ENCODE data around the gene CHAC1.

The CHAC1 gene

DNA sequence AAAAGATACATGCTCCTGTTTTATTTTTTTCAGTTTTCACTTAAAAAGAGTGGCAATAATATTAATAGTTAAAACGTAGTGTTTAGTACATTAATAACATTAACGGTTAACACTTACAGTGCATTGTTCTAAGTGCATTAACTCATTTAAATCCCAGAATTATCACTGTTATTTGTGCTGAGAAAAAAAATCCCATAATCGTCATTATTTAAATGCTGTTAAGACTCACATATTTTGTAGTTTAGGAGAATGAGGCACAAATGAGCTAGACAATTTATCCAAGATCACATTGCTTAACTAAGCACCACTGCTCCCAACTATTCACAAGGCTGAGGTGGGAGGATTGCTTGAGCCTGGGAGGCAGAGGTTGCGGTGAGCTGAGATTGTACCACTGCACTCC lies 34.9 kb downstream of the CHAC1 start:
- no peak for DNase-seq (ENCODE audit: low read depth)

DNA sequence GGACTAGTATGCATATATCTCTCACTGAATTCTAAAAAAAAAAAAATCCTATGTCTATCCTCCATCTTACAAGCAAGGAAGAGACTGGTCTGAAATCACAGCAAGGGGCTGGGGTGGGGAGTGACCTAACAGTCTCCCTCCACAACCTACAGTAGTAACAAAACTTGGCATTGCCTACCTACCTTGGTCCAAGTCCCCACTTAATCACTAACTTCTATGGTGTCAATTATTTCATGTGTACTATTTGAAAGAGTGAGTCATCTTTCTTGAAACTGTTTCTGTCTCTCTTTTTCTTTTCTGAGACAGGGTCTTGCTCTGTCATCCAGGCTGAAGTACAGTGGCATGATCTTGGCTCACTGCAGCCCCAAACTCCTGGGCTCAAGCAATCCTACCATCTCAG lies 36.8 kb downstream of the CHAC1 start:
- no peak for DNase-seq (ENCODE audit: low read depth)

DNA sequence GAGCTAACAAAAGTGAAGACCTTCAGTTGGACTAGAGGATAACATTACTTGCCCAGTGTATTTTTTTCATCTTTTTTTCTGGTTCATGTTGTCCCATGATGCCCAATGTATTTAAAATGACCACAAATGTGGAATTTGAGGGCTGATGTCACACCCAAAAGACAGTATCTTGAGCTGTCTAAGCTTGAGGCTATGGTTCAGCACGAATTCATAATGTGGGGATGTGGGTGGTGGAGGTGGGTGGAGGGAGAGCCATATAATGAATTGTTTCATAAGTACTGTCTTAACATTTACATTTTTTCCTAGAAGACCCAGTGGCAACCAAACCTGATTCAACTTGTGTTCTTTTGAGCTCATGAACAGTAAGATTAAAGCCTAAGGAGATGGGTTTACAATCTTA lies 37.5 kb downstream of the CHAC1 start:
- no peak for DNase-seq (ENCODE audit: low read depth)

DNA sequence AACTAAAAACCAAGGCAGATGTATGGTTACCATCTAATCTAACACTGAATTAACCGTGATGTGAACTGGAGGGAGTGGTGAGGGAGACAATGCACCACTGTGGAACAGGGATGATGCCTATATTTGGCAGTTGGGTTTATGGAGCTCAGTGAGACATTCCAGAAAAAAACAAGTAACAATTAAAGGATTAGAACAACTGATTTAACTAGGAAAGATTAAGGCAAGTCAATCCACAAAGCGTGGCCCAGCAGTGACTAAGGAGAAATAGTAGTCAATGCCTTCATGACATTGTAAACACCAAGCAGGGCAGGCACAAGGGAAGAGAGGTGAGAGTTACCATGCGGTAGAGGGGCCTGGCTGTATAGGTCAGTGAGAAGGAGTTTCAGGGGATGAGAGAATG lies 38.1 kb downstream of the CHAC1 start:
- DNase-seq (ENCODE audit: low read depth), result no peak

DNA sequence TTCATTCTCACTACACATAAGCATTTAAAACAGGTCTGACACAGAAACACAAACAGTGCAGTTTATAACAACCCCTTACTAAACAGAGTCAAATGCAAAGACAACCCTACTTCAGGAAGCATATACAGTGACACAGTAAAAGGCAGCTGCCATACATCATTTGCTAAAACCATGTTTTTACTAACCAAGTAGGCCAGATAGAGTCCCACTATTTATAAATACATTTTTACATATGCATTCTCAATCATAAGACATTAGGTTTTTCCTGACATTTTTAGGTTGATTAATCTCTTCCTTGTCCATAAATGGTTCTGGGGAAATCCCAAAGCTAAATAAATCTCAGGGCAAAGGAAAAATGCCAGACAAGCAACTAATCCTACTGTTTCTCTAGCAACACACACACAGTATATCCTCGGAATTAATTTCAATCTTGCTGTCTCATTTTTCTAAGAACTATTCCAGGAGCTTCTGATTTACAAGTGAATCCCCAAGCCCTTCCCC lies 39.0 kb downstream of the CHAC1 start:
- no peak for DNase-seq (ENCODE audit: low read depth)

DNA sequence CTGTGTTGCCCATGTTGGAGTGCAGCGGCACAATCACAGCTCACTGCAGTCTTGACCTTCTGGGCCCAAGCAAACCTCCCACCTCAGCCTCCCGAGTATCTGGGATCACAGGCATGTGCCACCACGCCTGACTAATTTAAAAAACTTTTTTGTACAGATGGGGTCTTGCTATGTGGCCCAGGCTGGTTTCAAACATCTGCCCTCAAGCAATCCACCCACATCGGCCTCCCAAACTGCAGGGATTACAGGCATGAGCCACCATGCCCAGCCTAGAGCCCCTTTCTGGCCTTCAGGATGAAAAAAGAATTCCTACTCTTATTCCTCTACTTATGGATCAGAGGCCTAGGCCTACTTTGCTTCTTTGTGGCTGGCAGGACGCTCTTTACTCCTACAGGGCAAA lies 39.6 kb downstream of the CHAC1 start:
- DNase-seq (ENCODE audit: low read depth), result no peak

DNA sequence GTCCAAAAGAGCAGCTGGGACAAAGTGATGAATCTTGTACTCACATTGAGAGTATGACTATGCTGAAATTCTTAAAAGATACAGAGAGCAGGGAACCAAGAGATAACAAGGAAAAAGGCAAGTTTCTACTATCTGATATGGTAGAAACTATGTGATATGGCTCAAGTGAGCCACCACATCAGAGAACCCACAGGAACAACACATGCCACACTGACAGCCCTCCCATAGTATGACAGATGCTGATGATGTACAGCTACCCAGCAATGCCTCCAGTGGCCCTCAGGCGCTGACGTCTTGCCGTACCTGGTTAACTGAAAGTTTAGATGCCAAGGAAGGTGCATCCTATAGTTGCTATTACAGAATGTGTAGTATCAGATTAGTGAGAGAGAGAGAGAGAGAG lies 42.4 kb downstream of the CHAC1 start:
- no peak for DNase-seq (ENCODE audit: low read depth)

DNA sequence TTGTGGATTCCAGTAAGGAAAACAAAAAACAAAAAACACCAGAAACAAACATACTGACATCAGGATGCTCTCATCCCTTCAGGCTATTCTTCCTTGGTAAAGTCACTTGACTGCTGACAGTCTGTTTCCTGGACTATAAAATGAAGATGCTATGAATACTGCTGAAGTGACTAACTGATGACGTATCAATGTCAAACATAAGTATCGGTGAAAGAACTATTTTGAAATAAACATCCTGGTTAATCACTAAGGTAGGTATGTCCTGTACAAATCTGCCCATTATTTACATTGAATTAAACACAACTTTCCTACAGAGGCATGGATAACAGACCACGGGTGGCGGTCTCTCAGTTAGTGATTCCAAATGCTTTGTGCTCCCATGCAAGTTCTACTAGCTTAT lies 45.9 kb downstream of the CHAC1 start:
- DNase-seq (ENCODE audit: low read depth), result no peak

DNA sequence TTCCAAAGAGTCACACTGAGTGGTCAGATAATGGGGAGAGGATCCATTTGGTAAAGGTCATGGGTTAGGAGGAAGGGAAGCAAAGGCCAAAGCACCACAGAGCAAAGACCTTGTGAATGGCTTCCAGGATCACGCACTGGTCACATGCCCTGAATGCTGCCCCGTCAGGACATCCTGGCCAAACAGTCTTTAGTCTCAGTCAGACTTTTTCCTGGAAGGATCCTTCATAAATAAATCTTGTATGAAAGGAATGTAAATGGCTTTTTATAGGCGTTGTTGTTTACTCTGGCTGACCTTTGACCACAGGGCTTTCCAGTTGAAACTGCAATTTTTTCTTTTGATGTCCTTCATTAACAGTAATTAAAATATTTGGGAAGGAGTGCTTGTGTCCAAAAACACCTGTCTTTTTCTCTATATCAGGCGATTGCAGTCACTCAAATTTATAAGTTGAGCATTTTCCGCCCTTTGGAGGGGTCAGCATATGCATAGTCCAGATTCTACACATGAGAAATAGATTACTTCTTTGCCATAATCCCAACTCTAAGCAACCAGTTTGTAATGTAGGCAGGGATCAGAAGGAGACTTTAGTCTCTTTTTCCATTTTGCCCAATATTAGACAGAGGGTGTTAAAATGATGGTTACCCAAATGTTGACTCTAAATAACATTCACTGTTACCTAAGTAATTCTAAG lies 48.4 kb downstream of the CHAC1 start:
- no peak for DNase-seq (ENCODE audit: low read depth)

DNA sequence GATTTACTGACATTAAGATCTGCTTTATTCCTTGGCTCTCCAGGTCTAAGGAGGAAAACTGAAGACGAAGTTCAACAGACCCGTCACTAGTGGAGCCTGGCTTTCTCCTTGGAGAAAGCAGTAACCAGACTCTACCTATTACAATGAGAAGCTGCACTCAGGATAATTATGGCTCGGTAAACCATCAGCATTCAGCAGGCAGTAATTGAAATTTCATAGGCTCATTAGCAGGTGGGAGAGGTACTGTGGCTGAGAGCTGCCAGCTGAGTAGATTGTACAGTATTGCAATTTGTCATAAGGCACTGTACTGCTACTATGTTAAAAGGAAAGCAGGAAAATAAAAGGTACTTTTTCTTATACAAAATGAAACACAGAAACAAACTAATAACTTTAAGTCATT lies 51.2 kb downstream of the CHAC1 start:
- DNase-seq (ENCODE audit: low read depth), result no peak

Measured in stimulated activated CD8-positive, alpha-beta memory T cell treated with anti-CD3 and anti-CD28 coated beads, Interleukin-15, amount 100 ng/mL, for 24 hours (primary cell).